Measurements from ENCODE around the gene CCDC150.

GRCh38 chr2:196743165-196743564 is 103.7 kb downstream of the CCDC150 start:
- no peak for TF ChIP-seq CTCF (conservative IDR thresholded peaks at IDR 0.05)
- TF ChIP-seq ZFX (IDR thresholded peaks at IDR 0.05): no peak

Measured in C4-2B (cell line).